Epithelial cell of proximal tubule (primary cell): Measurements from ENCODE around the gene FRMPD4. TPM values are rescaled to one million over a fixed set of nuclear protein-coding genes. Genes with fewer than 3 reads are reported as not detected.

Experiments
- DNase-seq: peaks from one replicate; pipeline ENCODE4 v3.0.0-alpha.2; 2011; ENCODE audit warnings: low read depth
- H3K4me3 ChIP-seq: 2 replicates; pipeline ENCODE4 v1.5.1; 2011; ENCODE audit warnings: low read depth, mild to moderate bottlenecking, low read length
- total RNA-seq: library from RNA; depleted of rRNA; stranded (reverse); fragments of >200 nt; gene quantifications from 2 replicates; pipeline ENCODE4 v1.2.3, GENCODE V29; 2015
- TF ChIP-seq, protein P1 (sequence below): conservative IDR thresholded peaks from 2 replicates; pipeline ENCODE4 v1.5.1; 2012; ENCODE audit warnings: low read depth, mild to moderate bottlenecking, low read length

FRMPD4 gene
- total RNA-seq, 1 donor from 2014 or later: 0.06 TPM

GRCh38 chrX:12480956-12481355, 342.7 kb downstream of the FRMPD4 start:
- H3K4me3 ChIP-seq: no peak overlapping the region
- TF ChIP-seq, protein P1, sequence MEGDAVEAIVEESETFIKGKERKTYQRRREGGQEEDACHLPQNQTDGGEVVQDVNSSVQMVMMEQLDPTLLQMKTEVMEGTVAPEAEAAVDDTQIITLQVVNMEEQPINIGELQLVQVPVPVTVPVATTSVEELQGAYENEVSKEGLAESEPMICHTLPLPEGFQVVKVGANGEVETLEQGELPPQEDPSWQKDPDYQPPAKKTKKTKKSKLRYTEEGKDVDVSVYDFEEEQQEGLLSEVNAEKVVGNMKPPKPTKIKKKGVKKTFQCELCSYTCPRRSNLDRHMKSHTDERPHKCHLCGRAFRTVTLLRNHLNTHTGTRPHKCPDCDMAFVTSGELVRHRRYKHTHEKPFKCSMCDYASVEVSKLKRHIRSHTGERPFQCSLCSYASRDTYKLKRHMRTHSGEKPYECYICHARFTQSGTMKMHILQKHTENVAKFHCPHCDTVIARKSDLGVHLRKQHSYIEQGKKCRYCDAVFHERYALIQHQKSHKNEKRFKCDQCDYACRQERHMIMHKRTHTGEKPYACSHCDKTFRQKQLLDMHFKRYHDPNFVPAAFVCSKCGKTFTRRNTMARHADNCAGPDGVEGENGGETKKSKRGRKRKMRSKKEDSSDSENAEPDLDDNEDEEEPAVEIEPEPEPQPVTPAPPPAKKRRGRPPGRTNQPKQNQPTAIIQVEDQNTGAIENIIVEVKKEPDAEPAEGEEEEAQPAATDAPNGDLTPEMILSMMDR: no peak
- no peak for DNase-seq

- no peak for DNase-seq
- TF ChIP-seq, protein P1: no peak
- no peak overlapping the region for H3K4me3 ChIP-seq
Measured at GRCh38 chrX:12488220-12488619, 349.9 kb downstream of the FRMPD4 start.

GRCh38 chrX:12488771-12489170, 350.5 kb downstream of the FRMPD4 start:
- no peak overlapping the region for H3K4me3 ChIP-seq
- no peak for DNase-seq
- TF ChIP-seq, protein P1: no peak

GRCh38 chrX:12489341-12489740, 351.1 kb downstream of the FRMPD4 start:
- TF ChIP-seq, protein P1: no peak
- H3K4me3 ChIP-seq: no peak overlapping the region
- DNase-seq: no peak

GRCh38 chrX:12494400-12495138, 356.3 kb downstream of the FRMPD4 start:
- H3K4me3 ChIP-seq: no peak overlapping the region
- TF ChIP-seq, protein P1: no peak
- no peak for DNase-seq

DNA sequence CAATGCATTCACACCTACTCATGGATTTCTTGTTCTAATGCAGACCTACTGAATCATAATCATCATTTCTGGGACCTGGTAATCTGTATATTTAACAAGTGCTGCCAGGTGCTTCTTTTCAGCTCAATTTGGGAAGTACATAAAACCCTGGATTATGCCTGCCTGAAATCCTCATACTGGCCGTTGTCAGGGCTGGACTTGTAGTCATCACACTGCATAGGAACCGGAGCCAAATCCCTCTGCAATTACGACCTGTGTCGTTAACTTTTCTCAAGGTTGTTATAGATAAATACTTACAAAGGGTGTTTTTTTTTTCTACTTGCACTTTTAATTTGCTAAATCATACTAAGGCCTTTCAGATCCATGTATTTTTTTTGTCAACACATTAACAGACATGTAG, 358.1 kb downstream of the FRMPD4 start:
- DNase-seq: no peak
- no peak overlapping the region for H3K4me3 ChIP-seq
- TF ChIP-seq, protein P1: no peak
